Keratinocyte (primary cell): ENCODE data around the gene FAT2. TPM values are rescaled to one million over a fixed set of nuclear protein-coding genes. Genes with fewer than 3 reads are reported as not detected.

Experiments
- DNase-seq: peaks from one replicate; pipeline ENCODE4 v3.0.0-alpha.2; 2011; ENCODE audit warnings: low read depth, missing footprints, low spot score
- FAIRE-seq: peaks from 2 replicates; lab custom pipeline; 2011; peaks lifted over from hg19 to GRCh38; lab: Jason Lieb, UNC
- H2AFZ ChIP-seq: 2 replicates; pipeline ENCODE4 v1.6.0; 2012; ENCODE audit warnings: low read length, control low read depth, inconsistent platforms; ENCODE audit not compliant: control insufficient read depth
- H3K27ac ChIP-seq: 2 replicates; pipeline ENCODE4 v1.5.1; 2011; ENCODE audit warnings: low read length; ENCODE audit not compliant: control insufficient read depth, insufficient read depth
- H3K27me3 ChIP-seq: 3 replicates; pipeline ENCODE4 v1.6.0; 2011; ENCODE audit warnings: low read length; ENCODE audit not compliant: control insufficient read depth, insufficient read depth; ENCODE audit errors: extremely low read depth
- H3K36me3 ChIP-seq, 2 experiments: 2 replicates in 1 of 2; 3 replicates in 1 of 2; pipeline ENCODE4 v1.5.1; 2011; ENCODE audit warnings: low read length in 2 of 2, mild to moderate bottlenecking in 1 of 2; ENCODE audit not compliant: control insufficient read depth in 2 of 2, insufficient read depth in 2 of 2; ENCODE audit errors: extremely low read depth in 1 of 2
- H3K4me1 ChIP-seq: 3 replicates; pipeline ENCODE4 v1.5.1; 2011; ENCODE audit warnings: low read length; ENCODE audit not compliant: control insufficient read depth, insufficient read depth; ENCODE audit errors: extremely low read depth
- H3K4me2 ChIP-seq: 3 replicates; pipeline ENCODE4 v1.6.0; 2011; ENCODE audit warnings: low read depth, low read length; ENCODE audit not compliant: control insufficient read depth, insufficient read depth; ENCODE audit errors: extremely low read depth
- H3K4me3 ChIP-seq, 3 experiments: fragments of 200-600 bp in 1 of 3; sonication (generic) in 1 of 3; 2 replicates in 2 of 3; 3 replicates in 1 of 3; pipeline ENCODE4 v1.5.1; 2011 to 2016; ENCODE audit warnings: low read length in 3 of 3, mild to moderate bottlenecking in 3 of 3, control low read depth in 2 of 3, inconsistent platforms in 1 of 3, low read depth in 1 of 3, mixed read lengths in 1 of 3, mixed run types in 1 of 3, moderate library complexity in 1 of 3; ENCODE audit not compliant: control insufficient read depth in 2 of 3, insufficient read depth in 2 of 3; ENCODE audit errors: extremely low read depth in 1 of 3
- H3K79me2 ChIP-seq: 2 replicates; pipeline ENCODE4 v1.6.0; 2012; ENCODE audit warnings: low read length; ENCODE audit not compliant: control insufficient read depth, insufficient read depth
- H3K9ac ChIP-seq: 3 replicates; pipeline ENCODE4 v1.6.0; 2011; ENCODE audit warnings: low read length; ENCODE audit not compliant: control insufficient read depth, insufficient read depth; ENCODE audit errors: extremely low read depth
- H3K9me1 ChIP-seq: 3 replicates; pipeline ENCODE4 v1.6.0; 2011; ENCODE audit warnings: low read length; ENCODE audit not compliant: control insufficient read depth, insufficient read depth; ENCODE audit errors: extremely low read depth
- H3K9me3 ChIP-seq: 2 replicates; pipeline ENCODE4 v1.5.1; 2012; ENCODE audit warnings: low read depth, low read length; ENCODE audit not compliant: control insufficient read depth
- H4K20me1 ChIP-seq: 3 replicates; pipeline ENCODE4 v1.6.0; 2011; ENCODE audit warnings: low read length; ENCODE audit not compliant: control insufficient read depth, insufficient read depth; ENCODE audit errors: extremely low read depth
- EZH2 ChIP-seq: IDR thresholded peaks from one replicate; pipeline ENCODE4 v1.6.1; 2012; ENCODE audit warnings: inconsistent platforms, mild to moderate bottlenecking, low read length, moderate library complexity
- dilution Hi-C: fragments of 300-500 bp; cut with MboI; formaldehyde crosslinking; loops from one replicate; pipeline ENCODE4 v1.7.0; 2020; ENCODE audit warnings: low sequenced_read_pairs; ENCODE audit not compliant: extremely low pct_ligation_motif_present
- polyA plus RNA-seq, 5 experiments: library from polyadenylated mRNA; depleted of rRNA in 3 of 5; stranded (reverse) in 3 of 5; stranded (forward) in 1 of 5; unstranded in 1 of 5; fragments of >200 nt; gene quantifications; 1 replicate in 1 of 5; 2 replicates in 3 of 5; 3 replicates in 1 of 5; pipeline versions ENCODE4 v1.2.1 to v1.2.3, GENCODE V29; 2011 to 2012; ENCODE audit warnings: missing spikeins in 2 of 5, low read depth in 1 of 5, low replicate concordance in 1 of 5
- TF ChIP-seq, protein P1 (sequence below), 3 experiments: IDR thresholded peaks in 1 of 3; conservative IDR thresholded peaks in 1 of 3; optimal IDR thresholded peaks in 1 of 3; 2 replicates in 2 of 3; 3 replicates in 1 of 3; pipeline versions ENCODE3 to v1.5.1; 2011; ENCODE audit warnings: low read length in 3 of 3, mild to moderate bottlenecking in 3 of 3, moderate library complexity in 2 of 3, control low read depth in 1 of 3, inconsistent platforms in 1 of 3; ENCODE audit not compliant: insufficient read depth in 2 of 3; ENCODE audit errors: extremely low read depth in 1 of 3

FAT2 gene
- polyA plus RNA-seq, 1 donor (not counting 4 experiments of a cell fraction or from before 2014, with no cell fraction given), result 35.0 TPM

DNA sequence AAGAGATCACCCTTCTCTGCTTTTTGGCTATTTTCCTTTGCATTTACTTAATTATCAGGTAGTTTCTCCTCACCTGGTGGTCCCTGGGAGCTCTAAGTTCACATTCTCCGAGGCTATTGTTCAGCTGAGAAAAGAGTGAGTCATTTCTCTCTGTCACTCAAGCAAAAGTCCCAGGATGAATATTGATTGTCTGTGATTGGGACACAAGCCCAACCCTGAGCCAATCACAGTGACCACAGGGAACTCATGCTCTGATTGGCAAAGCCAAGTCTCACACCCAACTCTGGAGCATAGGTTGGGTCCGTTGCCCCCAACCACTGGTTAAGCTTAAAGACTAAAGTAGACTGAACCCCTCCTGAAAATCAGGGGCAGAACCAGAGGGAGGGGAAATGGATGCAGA lies 27.8 kb upstream of the FAT2 start:
- peak overlapping the region in 1 of 3 experiments; percentile 11 for H3K4me3 ChIP-seq
- no peaks in the 10 kb centered on the region for H3K9me1 ChIP-seq
- DNase-seq (no peak), FAIRE-seq (no peak)
- H3K79me2 ChIP-seq, result no peaks in the 10 kb centered on the region
- no peaks in the 10 kb centered on the region for H4K20me1 ChIP-seq
- no peaks in the 10 kb centered on the region for H3K27me3 ChIP-seq
- H3K4me1 ChIP-seq, result peaks cover 92% of the 10 kb centered on the region
- peak overlapping the region; percentile 96 for H3K27ac ChIP-seq
- TF ChIP-seq, protein P1, sequence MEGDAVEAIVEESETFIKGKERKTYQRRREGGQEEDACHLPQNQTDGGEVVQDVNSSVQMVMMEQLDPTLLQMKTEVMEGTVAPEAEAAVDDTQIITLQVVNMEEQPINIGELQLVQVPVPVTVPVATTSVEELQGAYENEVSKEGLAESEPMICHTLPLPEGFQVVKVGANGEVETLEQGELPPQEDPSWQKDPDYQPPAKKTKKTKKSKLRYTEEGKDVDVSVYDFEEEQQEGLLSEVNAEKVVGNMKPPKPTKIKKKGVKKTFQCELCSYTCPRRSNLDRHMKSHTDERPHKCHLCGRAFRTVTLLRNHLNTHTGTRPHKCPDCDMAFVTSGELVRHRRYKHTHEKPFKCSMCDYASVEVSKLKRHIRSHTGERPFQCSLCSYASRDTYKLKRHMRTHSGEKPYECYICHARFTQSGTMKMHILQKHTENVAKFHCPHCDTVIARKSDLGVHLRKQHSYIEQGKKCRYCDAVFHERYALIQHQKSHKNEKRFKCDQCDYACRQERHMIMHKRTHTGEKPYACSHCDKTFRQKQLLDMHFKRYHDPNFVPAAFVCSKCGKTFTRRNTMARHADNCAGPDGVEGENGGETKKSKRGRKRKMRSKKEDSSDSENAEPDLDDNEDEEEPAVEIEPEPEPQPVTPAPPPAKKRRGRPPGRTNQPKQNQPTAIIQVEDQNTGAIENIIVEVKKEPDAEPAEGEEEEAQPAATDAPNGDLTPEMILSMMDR (optimal IDR thresholded peaks at IDR 0.05 in 1 of 3, IDR thresholded peaks at IDR 0.05 in 1 of 3, conservative IDR thresholded peaks at IDR 0.05 in 1 of 3; ENCODE audit: extremely low read depth in 1 of 3, insufficient read depth in 2 of 3, low read length in 3 of 3), result no peak
- TF ChIP-seq EZH2, result no peak
- peak overlapping the region; percentile 72 for H3K4me2 ChIP-seq
- H3K9me3 ChIP-seq, result no peaks in the 10 kb centered on the region
- no peaks in the 10 kb centered on the region for H3K36me3 ChIP-seq
- H3K9ac ChIP-seq, result peak overlapping the region; percentile 74
- H2AFZ ChIP-seq, result no peak overlapping the region
- dilution Hi-C loops, result no loop called here

DNA sequence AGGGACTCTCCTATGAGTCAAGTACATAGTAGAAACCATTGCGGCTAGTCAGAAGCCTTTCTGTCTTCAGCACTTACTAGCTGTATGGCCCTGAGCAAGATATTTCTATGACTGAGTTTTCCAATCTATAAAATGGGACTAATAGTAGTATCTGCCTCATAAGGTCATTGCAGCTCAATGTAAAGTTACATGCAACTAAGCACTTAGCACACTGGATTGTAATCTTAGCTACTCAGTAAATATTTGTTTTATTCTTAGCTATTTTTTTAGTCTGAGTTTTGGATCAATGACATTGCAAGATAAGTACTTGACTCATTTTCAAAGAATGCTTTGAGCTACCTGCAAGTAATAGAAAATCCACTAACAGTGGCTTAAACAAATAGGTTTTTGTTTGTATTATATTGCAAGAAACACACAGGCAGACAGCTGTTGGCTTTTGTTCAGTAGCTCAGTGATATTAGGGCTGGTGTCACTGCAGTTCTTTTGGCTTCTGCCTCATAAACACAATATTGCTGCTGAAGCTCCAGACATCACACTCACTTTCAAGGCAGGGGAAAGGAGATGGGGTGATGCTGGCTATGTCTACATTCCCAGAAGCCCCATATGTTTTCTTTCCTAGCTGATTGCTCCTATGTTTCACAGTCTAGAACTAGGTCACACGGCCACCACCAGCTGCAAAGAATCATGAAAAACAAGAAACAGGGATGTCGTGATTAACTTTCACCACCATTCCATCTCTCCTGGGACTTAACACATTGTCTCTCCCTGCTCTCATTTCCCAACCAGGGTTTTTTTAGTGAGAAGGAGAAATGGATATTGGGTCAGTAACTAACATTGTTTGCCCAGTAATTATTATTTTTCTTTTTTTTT lies 26.9 kb upstream of the FAT2 start:
- no peak overlapping the region for H2AFZ ChIP-seq
- H3K4me3 ChIP-seq, result peak overlapping the region in 1 of 3 experiments; percentile 11
- H3K9ac ChIP-seq, result peak overlapping the region; percentile 74
- dilution Hi-C loops, result no loop called here
- no peaks in the 10 kb centered on the region for H3K9me1 ChIP-seq
- no peak for DNase-seq
- peak overlapping the region; percentile 72 for H3K4me2 ChIP-seq
- peak; percentile 67 for FAIRE-seq
- H3K4me1 ChIP-seq, result peaks cover 97% of the 10 kb centered on the region
- no peaks in the 10 kb centered on the region for H3K9me3 ChIP-seq
- H3K27ac ChIP-seq, result peak overlapping the region; percentile 96
- H3K27me3 ChIP-seq, result no peaks in the 10 kb centered on the region
- H4K20me1 ChIP-seq, result no peaks in the 10 kb centered on the region
- H3K79me2 ChIP-seq, result no peaks in the 10 kb centered on the region
- no peaks in the 10 kb centered on the region for H3K36me3 ChIP-seq
- TF ChIP-seq EZH2, result no peak
- TF ChIP-seq, protein P1 (optimal IDR thresholded peaks at IDR 0.05 in 1 of 3, IDR thresholded peaks at IDR 0.05 in 1 of 3, conservative IDR thresholded peaks at IDR 0.05 in 1 of 3; ENCODE audit: extremely low read depth in 1 of 3, insufficient read depth in 2 of 3, low read length in 3 of 3), result no peak
